SK-N-SH treated with all-trans-retinoic acid at 6 μM for 48 hours (cell line): ENCODE measurements around the gene SUGCT.

Source experiments
- ATAC-seq: fragments of 200-7000 bp; cut with Tn5 transposase; 3 replicates; pipeline ENCODE4 v1.9.1; 2020; ENCODE audit warnings: mild to moderate bottlenecking, moderate library complexity
- BACH2 ChIP-seq: fragments of 250-450 bp; sonication (Bioruptor Pico); IDR thresholded peaks from 2 replicates; pipeline ENCODE4 v1.9.0; 2021; ENCODE audit warnings: mild to moderate bottlenecking, borderline replicate concordance
- CREB5 ChIP-seq: fragments of 250-450 bp; sonication (Bioruptor Pico); IDR thresholded peaks from 2 replicates; pipeline ENCODE4 v1.5.1; 2020; ENCODE audit warnings: low read depth, mild to moderate bottlenecking, moderate library complexity
- CSDC2 ChIP-seq: fragments of 250-450 bp; sonication (Bioruptor Pico); IDR thresholded peaks from 2 replicates; pipeline ENCODE4 v1.5.0; 2020; ENCODE audit warnings: mild to moderate bottlenecking, moderate library complexity
- CSRNP3 ChIP-seq: fragments of 250-450 bp; sonication (Bioruptor Pico); IDR thresholded peaks from 2 replicates; pipeline ENCODE4 v1.5.1; 2021; ENCODE audit warnings: mild to moderate bottlenecking, moderate library complexity
- ESRRG ChIP-seq: fragments of 250-450 bp; sonication (Bioruptor Pico); IDR thresholded peaks from 2 replicates; pipeline ENCODE4 v1.6.1; 2021; ENCODE audit warnings: mild to moderate bottlenecking
- GLIS3 ChIP-seq: fragments of 250-450 bp; sonication (Bioruptor Pico); IDR thresholded peaks from 2 replicates; pipeline ENCODE4 v1.5.0; 2020; ENCODE audit warnings: mild to moderate bottlenecking, moderate library complexity
- ISL1 ChIP-seq: fragments of 250-450 bp; sonication (Bioruptor Pico); IDR thresholded peaks from 2 replicates; pipeline ENCODE4 v2.1.2; 2022; ENCODE audit warnings: mild to moderate bottlenecking, moderate library complexity
- OSR1 ChIP-seq: fragments of 250-450 bp; sonication (Bioruptor Pico); IDR thresholded peaks from 2 replicates; pipeline ENCODE4 v1.8.0; 2022; ENCODE audit warnings: moderate library complexity, mild to moderate bottlenecking, inconsistent platforms
- PATZ1 ChIP-seq: fragments of 250-450 bp; sonication (Bioruptor Pico); IDR thresholded peaks from 2 replicates; pipeline ENCODE4 v1.8.0; 2020; ENCODE audit warnings: mild to moderate bottlenecking, moderate library complexity, borderline replicate concordance
- POU6F1 ChIP-seq: fragments of 250-450 bp; sonication (Bioruptor Pico); IDR thresholded peaks from 2 replicates; pipeline ENCODE4 v1.8.0; 2021; ENCODE audit warnings: low read depth, mild to moderate bottlenecking, moderate library complexity, borderline replicate concordance
- PPARA ChIP-seq: fragments of 250-450 bp; sonication (Bioruptor Pico); IDR thresholded peaks from 2 replicates; pipeline ENCODE4 v1.5.0; 2020; ENCODE audit warnings: mild to moderate bottlenecking, borderline replicate concordance
- RARB ChIP-seq: fragments of 250-450 bp; sonication (Bioruptor Pico); IDR thresholded peaks from 2 replicates; pipeline ENCODE4 v1.8.0; 2021; ENCODE audit warnings: mild to moderate bottlenecking, moderate library complexity
- SNAI2 ChIP-seq: fragments of 250-450 bp; sonication (Bioruptor Pico); IDR thresholded peaks from 2 replicates; pipeline ENCODE4 v1.5.0; 2020; ENCODE audit warnings: mild to moderate bottlenecking, moderate library complexity
- TCF4 ChIP-seq: fragments of 250-450 bp; sonication (Bioruptor Pico); IDR thresholded peaks from 2 replicates; pipeline ENCODE4 v1.8.0; 2021; ENCODE audit warnings: mild to moderate bottlenecking, moderate library complexity, borderline replicate concordance
- TSHZ2 ChIP-seq: fragments of 250-450 bp; sonication (Bioruptor Pico); IDR thresholded peaks from 2 replicates; pipeline ENCODE4 v1.5.0; 2020; ENCODE audit warnings: mild to moderate bottlenecking, moderate library complexity
- ZC3H10 ChIP-seq: fragments of 250-450 bp; sonication (Bioruptor Pico); IDR thresholded peaks from 2 replicates; pipeline ENCODE4 v1.5.1; 2021; ENCODE audit warnings: mild to moderate bottlenecking, moderate library complexity
- ZFP3 ChIP-seq: fragments of 250-450 bp; sonication (Bioruptor Pico); IDR thresholded peaks from 2 replicates; pipeline ENCODE4 v1.5.0; 2020; ENCODE audit warnings: mild to moderate bottlenecking, moderate library complexity
- ZFP30 ChIP-seq: fragments of 450-650 bp; formaldehyde crosslinking; IDR thresholded peaks from 2 replicates; pipeline ENCODE4 v1.5.0; 2022; ENCODE audit warnings: mild to moderate bottlenecking, moderate library complexity
- ZNF565 ChIP-seq: fragments of 450-650 bp; formaldehyde crosslinking; conservative IDR thresholded peaks from 2 replicates; pipeline ENCODE4 v1.5.0; 2020; ENCODE audit warnings: low read depth, mild to moderate bottlenecking, moderate library complexity
- ZNF70 ChIP-seq: fragments of 450-650 bp; formaldehyde crosslinking; IDR thresholded peaks from 2 replicates; pipeline ENCODE4 v1.5.0; 2020; ENCODE audit warnings: mild to moderate bottlenecking, moderate library complexity

SUGCT gene

GRCh38 chr7:40714363-40715052 is 579.7 kb downstream of the SUGCT start:
- TF ChIP-seq SNAI2 (CRISPR knock-in tag) (0 out of 2 replicates have a peak, but pooled peaks have one; percentile 61), CSDC2 (CRISPR knock-in tag) (no peak), PATZ1 (CRISPR knock-in tag) (no peak), ZNF565 (no peak), ISL1 (CRISPR knock-in tag) (no peak), TCF4 (peak; percentile 78), CSRNP3 (0 out of 2 replicates have a peak, but pooled peaks have one; percentile 13)
- TF ChIP-seq, all 23 proteins: peak for 3
- ATAC-seq, result peak; percentile 53

GRCh38 chr7:40715053-40715430 is 580.2 kb downstream of the SUGCT start:
- ATAC-seq, result peak; percentile 11
- TF ChIP-seq CSRNP3 (no peak), TCF4 (no peak), TSHZ2 (no peak), ESRRG (no peak), ZNF565 (no peak), ZFP30 (CRISPR knock-in tag) (no peak), ZNF70 (no peak), RARB (no peak), GLIS3 (CRISPR knock-in tag) (no peak), CREB5 (CRISPR knock-in tag) (no peak), ZFP3 (CRISPR knock-in tag) (no peak), BACH2 (CRISPR knock-in tag) (no peak), CSDC2 (CRISPR knock-in tag) (no peak), ZC3H10 (CRISPR knock-in tag) (no peak), PATZ1 (CRISPR knock-in tag) (no peak), OSR1 (CRISPR knock-in tag) (no peak), SNAI2 (CRISPR knock-in tag) (no peak), PPARA (CRISPR knock-in tag) (no peak), POU6F1 (no peak), ISL1 (CRISPR knock-in tag) (no peak)
